Measurements from ENCODE around the gene ICAM4.

Gene ICAM4

DNA sequence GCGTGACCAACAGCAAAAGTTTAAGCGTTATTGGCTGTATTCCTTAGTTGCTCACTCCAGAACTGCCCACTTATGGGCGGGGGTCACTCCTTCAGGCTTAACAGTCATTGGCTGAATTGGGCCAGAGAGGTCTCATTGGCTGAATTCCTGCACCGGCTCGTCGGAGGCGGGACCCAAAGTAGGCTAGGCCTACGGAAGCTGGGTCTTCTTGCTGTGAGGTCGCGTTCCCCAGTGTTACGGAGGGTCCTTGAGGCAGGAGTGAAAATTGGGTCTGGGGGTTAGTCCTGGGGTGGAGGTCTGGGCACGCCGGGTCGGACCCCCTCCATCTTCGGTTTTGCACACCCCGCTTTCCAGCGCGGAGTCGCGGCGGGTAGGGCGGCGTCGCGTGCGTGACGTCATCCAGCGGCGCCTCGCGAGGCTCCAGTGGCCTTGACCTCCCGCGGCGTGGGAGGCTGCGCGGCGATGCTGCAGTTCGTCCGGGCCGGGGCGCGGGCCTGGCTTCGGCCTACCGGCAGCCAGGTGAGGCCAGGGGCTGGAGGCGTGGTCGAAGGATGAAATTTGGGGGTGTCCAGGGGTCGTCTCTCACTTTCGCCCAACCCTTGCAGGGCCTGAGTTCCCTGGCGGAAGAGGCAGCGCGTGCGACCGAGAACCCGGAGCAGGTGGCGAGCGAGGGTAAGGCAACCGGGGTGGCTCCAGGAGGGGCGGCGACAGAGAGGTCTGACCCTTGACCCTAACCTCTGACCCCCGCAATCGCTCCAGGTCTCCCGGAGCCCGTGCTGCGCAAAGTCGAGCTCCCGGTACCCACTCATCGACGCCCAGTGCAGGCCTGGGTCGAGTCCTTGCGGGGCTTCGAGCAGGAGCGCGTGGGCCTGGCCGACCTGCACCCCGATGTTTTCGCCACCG is 34.7 kb upstream of the ICAM4 start, which contains the start of gene MRPL4:
Gene MRPL4, plus strand, starts transcription at position 423 of the 903 bp plus-strand sequence. Its CDS starts 40 bp downstream, at position 463.
- peak within 1 kb of the TSS; percentile 92 for H3K4me2 ChIP-seq (ENCODE audit: low read length)
- H3K4me3 ChIP-seq (ENCODE audit: low read length), result peak within 1 kb of the TSS; percentile 81
- no peaks in the 10 kb centered on the region for H3K9me2 ChIP-seq (replicated peaks; ENCODE audit: control insufficient read depth, low read length)
- peaks cover 9% of the 10 kb centered on the region; the same call in 1 of the 2 replicates for H4K20me1 ChIP-seq (ENCODE audit: control insufficient read depth, insufficient read depth, low read depth, low read length)
- H3K27me3 ChIP-seq (ENCODE audit: control insufficient read depth, low read length), result no peaks in the 10 kb centered on the region
- peaks cover 58% of the 10 kb centered on the region for H3K4me1 ChIP-seq (ENCODE audit: control insufficient read depth, low read length)
- peaks cover 55% of the 10 kb centered on the region for H3K79me2 ChIP-seq (ENCODE audit: control insufficient read depth, low read length)
- TF ChIP-seq, protein P1, sequence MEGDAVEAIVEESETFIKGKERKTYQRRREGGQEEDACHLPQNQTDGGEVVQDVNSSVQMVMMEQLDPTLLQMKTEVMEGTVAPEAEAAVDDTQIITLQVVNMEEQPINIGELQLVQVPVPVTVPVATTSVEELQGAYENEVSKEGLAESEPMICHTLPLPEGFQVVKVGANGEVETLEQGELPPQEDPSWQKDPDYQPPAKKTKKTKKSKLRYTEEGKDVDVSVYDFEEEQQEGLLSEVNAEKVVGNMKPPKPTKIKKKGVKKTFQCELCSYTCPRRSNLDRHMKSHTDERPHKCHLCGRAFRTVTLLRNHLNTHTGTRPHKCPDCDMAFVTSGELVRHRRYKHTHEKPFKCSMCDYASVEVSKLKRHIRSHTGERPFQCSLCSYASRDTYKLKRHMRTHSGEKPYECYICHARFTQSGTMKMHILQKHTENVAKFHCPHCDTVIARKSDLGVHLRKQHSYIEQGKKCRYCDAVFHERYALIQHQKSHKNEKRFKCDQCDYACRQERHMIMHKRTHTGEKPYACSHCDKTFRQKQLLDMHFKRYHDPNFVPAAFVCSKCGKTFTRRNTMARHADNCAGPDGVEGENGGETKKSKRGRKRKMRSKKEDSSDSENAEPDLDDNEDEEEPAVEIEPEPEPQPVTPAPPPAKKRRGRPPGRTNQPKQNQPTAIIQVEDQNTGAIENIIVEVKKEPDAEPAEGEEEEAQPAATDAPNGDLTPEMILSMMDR (IDR thresholded peaks at IDR 0.05; ENCODE audit: low read depth, low read length, poor library complexity, severe bottlenecking), result no peak
- TF ChIP-seq EZH2phosphoT487 (IDR thresholded peaks at IDR 0.05; ENCODE audit: borderline replicate concordance, low read length), result no peak
- H3F3A ChIP-seq (ENCODE audit: control insufficient read depth, insufficient read depth), result peaks cover 18% of the 10 kb centered on the region
- H3K27ac ChIP-seq (ENCODE audit: low read depth, low read length), result peak within 1 kb of the TSS; percentile 49
- H3K9me3 ChIP-seq (ENCODE audit: control insufficient read depth, insufficient read depth, low read length), result peaks cover 4% of the 10 kb centered on the region; the same call in 1 of the 2 replicates
- H3K36me3 ChIP-seq (ENCODE audit: control insufficient read depth, low read length), result peaks cover 48% of the 10 kb centered on the region

DNA sequence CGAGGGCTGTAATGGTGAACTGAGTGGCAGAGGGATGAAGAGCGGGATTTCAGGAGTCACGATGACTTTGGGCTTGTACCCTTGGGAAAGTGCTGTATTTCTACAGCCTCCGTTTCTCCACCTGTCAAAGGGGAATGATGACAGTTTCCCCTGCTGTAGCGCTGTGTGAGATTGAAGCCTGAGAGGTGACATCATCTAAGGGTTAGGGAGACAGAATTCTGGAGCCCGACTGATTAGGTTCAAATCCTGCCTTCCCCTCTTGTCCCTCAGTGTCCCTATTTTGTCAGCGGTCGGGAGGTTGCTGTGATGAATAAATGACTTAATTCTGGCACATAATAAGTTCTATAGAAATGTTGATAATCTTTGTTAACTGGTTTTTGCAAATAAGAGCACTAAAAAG is 34.0 kb upstream of the ICAM4 start:
- Histone ChIP-seq H3K79me2 (ENCODE audit: control insufficient read depth, low read length) (peaks cover 55% of the 10 kb centered on the region), H3K27me3 (ENCODE audit: control insufficient read depth, low read length) (no peaks in the 10 kb centered on the region), H3K4me3 (ENCODE audit: low read length) (peak overlapping the region; percentile 81), H3K4me2 (ENCODE audit: low read length) (peak overlapping the region; percentile 92), H3K9me3 (ENCODE audit: control insufficient read depth, insufficient read depth, low read length) (no peaks in the 10 kb centered on the region), H3K36me3 (ENCODE audit: control insufficient read depth, low read length) (peaks cover 51% of the 10 kb centered on the region), H4K20me1 (ENCODE audit: control insufficient read depth, insufficient read depth, low read depth, low read length) (peaks cover 9% of the 10 kb centered on the region; the same call in 1 of the 2 replicates), H3F3A (ENCODE audit: control insufficient read depth, insufficient read depth) (peaks cover 18% of the 10 kb centered on the region), H3K4me1 (ENCODE audit: control insufficient read depth, low read length) (peaks cover 51% of the 10 kb centered on the region), H3K9me2 (replicated peaks; ENCODE audit: control insufficient read depth, low read length) (no peaks in the 10 kb centered on the region), H3K27ac (ENCODE audit: low read depth, low read length) (peak overlapping the region; percentile 49)
- TF ChIP-seq, protein P1 (IDR thresholded peaks at IDR 0.05; ENCODE audit: low read depth, low read length, poor library complexity, severe bottlenecking), result no peak
- TF ChIP-seq EZH2phosphoT487 (IDR thresholded peaks at IDR 0.05; ENCODE audit: borderline replicate concordance, low read length), result no peak

DNA sequence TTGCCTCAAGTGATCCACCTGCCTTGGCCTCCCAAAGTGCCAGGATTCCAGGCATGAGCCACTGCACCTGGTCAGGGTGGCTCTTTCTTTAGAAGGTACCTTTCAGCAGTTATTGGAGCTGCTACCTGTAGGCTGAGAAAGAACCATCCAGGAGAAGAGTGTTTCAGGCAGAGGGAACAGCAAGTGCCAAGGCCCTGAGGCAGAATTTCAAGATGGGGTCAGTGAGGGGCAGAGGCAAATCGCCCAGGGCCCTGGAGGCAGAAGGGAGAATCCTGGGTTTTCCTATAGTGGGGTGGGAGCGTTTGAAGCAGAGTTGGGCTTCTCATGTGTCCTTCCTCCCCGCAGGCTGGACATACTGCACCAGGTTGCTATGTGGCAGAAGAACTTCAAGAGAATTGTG is 32.5 kb upstream of the ICAM4 start:
- peaks cover 65% of the 10 kb centered on the region for H3K36me3 ChIP-seq (ENCODE audit: control insufficient read depth, low read length)
- TF ChIP-seq, protein P1 (IDR thresholded peaks at IDR 0.05; ENCODE audit: low read depth, low read length, poor library complexity, severe bottlenecking), result no peak
- TF ChIP-seq EZH2phosphoT487 (IDR thresholded peaks at IDR 0.05; ENCODE audit: borderline replicate concordance, low read length), result no peak
- H3K4me3 ChIP-seq (ENCODE audit: low read length), result no peak overlapping the region
- H3K9me2 ChIP-seq (replicated peaks; ENCODE audit: control insufficient read depth, low read length), result no peaks in the 10 kb centered on the region
- H3F3A ChIP-seq (ENCODE audit: control insufficient read depth, insufficient read depth), result peaks cover 9% of the 10 kb centered on the region; the same call in 1 of the 2 replicates
- H3K9me3 ChIP-seq (ENCODE audit: control insufficient read depth, insufficient read depth, low read length), result no peaks in the 10 kb centered on the region
- H3K79me2 ChIP-seq (ENCODE audit: control insufficient read depth, low read length), result peaks cover 53% of the 10 kb centered on the region
- H3K4me2 ChIP-seq (ENCODE audit: low read length), result peak overlapping the region; percentile 92; the same call in 1 of the 2 replicates
- no peak overlapping the region for H3K27ac ChIP-seq (ENCODE audit: low read depth, low read length)
- peaks cover 48% of the 10 kb centered on the region for H3K4me1 ChIP-seq (ENCODE audit: control insufficient read depth, low read length)
- H3K27me3 ChIP-seq (ENCODE audit: control insufficient read depth, low read length), result no peaks in the 10 kb centered on the region
- peaks cover 9% of the 10 kb centered on the region; the same call in 1 of the 2 replicates for H4K20me1 ChIP-seq (ENCODE audit: control insufficient read depth, insufficient read depth, low read depth, low read length)

All from DOHH2 (cell line).